GM12874 (cell line): ENCODE data around the gene CRYGD.

Experiments used
- CTCF ChIP-seq: IDR thresholded peaks from 2 replicates; pipeline ENCODE4 v1.5.1; 2011; ENCODE audit warnings: low read depth, mild to moderate bottlenecking, control low read depth, low read length, moderate library complexity; ENCODE audit not compliant: insufficient read depth

Gene CRYGD

DNA sequence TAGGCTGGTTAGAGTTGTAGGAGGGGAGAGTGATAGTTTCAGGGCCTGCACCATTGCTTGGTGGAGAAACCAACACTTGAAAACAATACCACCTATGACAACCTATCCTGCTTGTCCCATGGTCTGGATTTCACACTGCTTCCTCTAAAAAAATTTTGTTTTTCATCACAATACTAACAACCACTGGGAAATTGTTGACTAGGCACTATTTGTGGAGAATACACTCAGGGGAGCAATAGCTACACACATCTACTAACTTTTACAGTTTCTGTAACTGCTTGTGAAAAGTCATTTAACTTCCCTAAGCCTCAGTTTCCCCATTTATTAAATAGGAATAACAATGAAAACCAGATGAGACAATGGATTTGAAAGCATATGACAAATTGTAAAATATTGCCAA lies 25.8 kb upstream of the CRYGD start:
- no peak for TF ChIP-seq CTCF

DNA sequence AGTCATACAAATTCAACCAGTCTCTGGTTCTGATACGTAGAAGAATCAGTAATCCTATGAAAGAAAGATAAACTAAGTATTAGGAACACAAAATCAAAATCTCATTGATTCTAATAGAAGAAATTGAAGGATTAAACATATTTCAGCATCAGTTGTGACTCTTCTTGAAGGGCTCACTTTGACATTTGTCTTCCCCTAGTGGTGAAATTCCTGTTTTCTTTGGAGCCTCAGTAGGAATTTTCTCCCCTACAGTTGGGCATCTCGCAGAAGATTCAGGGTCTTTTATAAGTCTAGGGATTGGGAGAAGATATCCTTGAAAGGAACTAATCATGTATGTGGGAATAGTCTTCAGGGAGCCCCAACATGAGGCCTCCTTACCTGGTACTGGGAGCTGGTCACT lies 24.5 kb upstream of the CRYGD start:
- TF ChIP-seq CTCF: no peak

GRCh38 chr2:208147759-208148158 lies 23.4 kb upstream of the CRYGD start:
- TF ChIP-seq CTCF: no peak

DNA sequence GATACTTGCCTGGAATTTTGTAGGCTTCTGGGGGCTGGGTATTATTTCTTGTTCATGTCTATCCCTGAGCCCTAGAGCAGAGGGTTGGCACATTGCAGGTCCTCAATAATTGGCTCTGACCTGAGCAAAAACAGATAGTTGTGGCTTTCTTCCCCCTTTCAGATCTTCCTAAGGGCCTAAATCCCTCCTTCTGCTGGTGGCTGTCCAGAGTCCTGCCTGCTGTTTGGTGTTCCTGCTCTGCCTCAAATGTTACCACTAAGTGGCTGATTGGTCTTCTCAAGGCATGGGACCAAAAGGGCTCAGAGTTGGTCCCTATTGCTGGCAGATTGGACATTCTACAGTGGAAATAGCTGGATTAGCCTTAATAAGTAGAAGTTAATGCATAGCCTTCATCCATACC lies 22.7 kb upstream of the CRYGD start:
- no peak for TF ChIP-seq CTCF

- TF ChIP-seq CTCF: no peak
Measured at GRCh38 chr2:208146006-208146405, 21.7 kb upstream of the CRYGD start, which contains the start of gene CRYGB. Gene CRYGB, minus strand, starts transcription at chr2:208146158. Its CDS starts 38 bp downstream, at chr2:208146120.

DNA sequence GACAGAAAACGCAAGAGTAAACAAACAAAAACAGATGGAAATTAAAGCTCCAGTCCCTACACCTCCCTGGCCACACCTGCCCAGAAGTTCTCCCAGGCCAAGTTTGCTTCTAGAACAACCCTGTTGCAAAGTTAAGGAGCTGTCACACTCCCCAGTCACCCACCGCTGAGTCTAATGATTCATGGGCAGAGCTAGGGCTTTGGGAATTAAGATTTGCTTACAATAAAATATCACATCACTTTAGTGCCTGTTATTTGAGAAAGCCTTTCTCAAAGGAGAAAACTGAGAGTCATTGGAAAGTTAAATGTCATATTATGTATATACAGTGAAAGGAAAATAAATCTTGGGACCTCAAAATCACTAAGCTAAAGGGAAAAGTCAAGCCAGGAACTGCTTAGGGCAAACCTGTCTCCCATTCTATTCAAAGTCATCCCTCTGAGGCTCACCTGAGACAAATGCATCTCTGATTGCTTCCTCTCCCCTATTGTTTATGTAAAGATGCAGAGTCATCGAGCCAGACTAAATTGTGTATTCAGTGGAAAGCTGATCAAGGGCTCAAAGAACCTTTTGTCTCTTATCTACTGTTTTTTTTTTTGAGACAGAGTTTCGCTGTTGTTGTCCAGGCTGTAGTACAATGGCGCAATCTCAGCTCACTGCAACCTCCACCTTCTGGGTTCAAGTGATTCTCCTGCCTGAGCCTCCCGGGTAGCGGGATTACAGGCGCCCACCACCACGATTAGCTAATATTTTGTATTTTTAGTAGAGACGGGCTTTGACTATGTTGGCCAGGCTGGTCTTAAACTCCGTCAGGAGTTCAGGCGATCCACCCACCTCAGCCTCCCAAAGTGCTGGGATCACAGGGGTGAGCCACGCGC lies 18.8 kb upstream of the CRYGD start:
- TF ChIP-seq CTCF: no peak

- TF ChIP-seq CTCF: no peak
Measured at GRCh38 chr2:208142240-208142924, 18.1 kb upstream of the CRYGD start.
